T-helper 9 cell (primary cell): ENCODE results near the gene DGCR6.
"Not testable (repeated sequence)": the region's sequence is repeated elsewhere in the genome, so short reads cannot be mapped to it uniquely, and the experiment has no call there.

ENCODE experiments used
- DNase-seq: peaks from one replicate; pipeline ENCODE4 v3.0.0-alpha.2; 2020

Gene DGCR6

GRCh38 chr22:18961201-18961600 lies 55.1 kb downstream of the DGCR6 start:
- not testable (repeated sequence) for DNase-seq
